ENCODE data around the gene NOG.

Gene NOG

GRCh38 chr17:56610321-56610720 lies 16.8 kb downstream of the NOG start:
- DNase-seq (ENCODE audit: low read depth), result no peak
- TF ChIP-seq CTCF (IDR thresholded peaks at IDR 0.05; ENCODE audit: low read depth, low read length), result no peak
- TF ChIP-seq POLR2A (IDR thresholded peaks at IDR 0.05; ENCODE audit: extremely low read depth, insufficient read length), result no peak
- TF ChIP-seq MAX (IDR thresholded peaks at IDR 0.05; ENCODE audit: low read depth, low read length), result no peak
- TF ChIP-seq MYC (IDR thresholded peaks at IDR 0.05; ENCODE audit: low read depth, low read length), result no peak
- H3K4me3 ChIP-seq (ENCODE audit: low read depth, low read length), result no peak overlapping the region

GRCh38 chr17:56613131-56613530 lies 19.6 kb downstream of the NOG start:
- DNase-seq (ENCODE audit: low read depth), result no peak
- TF ChIP-seq POLR2A (IDR thresholded peaks at IDR 0.05; ENCODE audit: extremely low read depth, insufficient read length) (no peak), MYC (IDR thresholded peaks at IDR 0.05; ENCODE audit: low read depth, low read length) (no peak), CTCF (IDR thresholded peaks at IDR 0.05; ENCODE audit: low read depth, low read length) (no peak), MAX (IDR thresholded peaks at IDR 0.05; ENCODE audit: low read depth, low read length) (no peak)
- no peak overlapping the region for H3K4me3 ChIP-seq (ENCODE audit: low read depth, low read length)

- no peak overlapping the region for H3K4me3 ChIP-seq (ENCODE audit: low read depth, low read length)
- TF ChIP-seq CTCF (IDR thresholded peaks at IDR 0.05; ENCODE audit: low read depth, low read length) (no peak), MAX (IDR thresholded peaks at IDR 0.05; ENCODE audit: low read depth, low read length) (no peak), MYC (IDR thresholded peaks at IDR 0.05; ENCODE audit: low read depth, low read length) (no peak), POLR2A (IDR thresholded peaks at IDR 0.05; ENCODE audit: extremely low read depth, insufficient read length) (no peak)
- DNase-seq (ENCODE audit: low read depth), result no peak
Observed at GRCh38 chr17:56614522-56614921, 21.0 kb downstream of the NOG start.

- TF ChIP-seq MYC (IDR thresholded peaks at IDR 0.05; ENCODE audit: low read depth, low read length), result no peak
- no peak for TF ChIP-seq MAX (IDR thresholded peaks at IDR 0.05; ENCODE audit: low read depth, low read length)
- no peak for TF ChIP-seq POLR2A (IDR thresholded peaks at IDR 0.05; ENCODE audit: extremely low read depth, insufficient read length)
- no peak for TF ChIP-seq CTCF (IDR thresholded peaks at IDR 0.05; ENCODE audit: low read depth, low read length)
- no peak overlapping the region for H3K4me3 ChIP-seq (ENCODE audit: low read depth, low read length)
- no peak for DNase-seq (ENCODE audit: low read depth)
Observed at GRCh38 chr17:56616239-56616638, 22.7 kb downstream of the NOG start.

- DNase-seq (ENCODE audit: low read depth), result no peak
- H3K4me3 ChIP-seq (ENCODE audit: low read depth, low read length), result no peak overlapping the region
- TF ChIP-seq POLR2A (IDR thresholded peaks at IDR 0.05; ENCODE audit: extremely low read depth, insufficient read length) (no peak), MYC (IDR thresholded peaks at IDR 0.05; ENCODE audit: low read depth, low read length) (no peak), CTCF (IDR thresholded peaks at IDR 0.05; ENCODE audit: low read depth, low read length) (no peak), MAX (IDR thresholded peaks at IDR 0.05; ENCODE audit: low read depth, low read length) (no peak)
Observed at GRCh38 chr17:56623383-56623782, 29.9 kb downstream of the NOG start.

- no peak overlapping the region for H3K4me3 ChIP-seq (ENCODE audit: low read depth, low read length)
- no peak for TF ChIP-seq CTCF (IDR thresholded peaks at IDR 0.05; ENCODE audit: low read depth, low read length)
- TF ChIP-seq MYC (IDR thresholded peaks at IDR 0.05; ENCODE audit: low read depth, low read length), result no peak
- TF ChIP-seq POLR2A (IDR thresholded peaks at IDR 0.05; ENCODE audit: extremely low read depth, insufficient read length), result no peak
- no peak for TF ChIP-seq MAX (IDR thresholded peaks at IDR 0.05; ENCODE audit: low read depth, low read length)
- DNase-seq (ENCODE audit: low read depth), result peak; percentile 52
Observed at GRCh38 chr17:56624309-56624708, 30.8 kb downstream of the NOG start.

All from NB4 (cell line).